Right lobe of liver (tissue), 6 donors: ENCODE results near the gene EEIG1. TPM values are rescaled to one million over a fixed set of nuclear protein-coding genes. Genes with fewer than 3 reads are reported as not detected.

Experiments
- ATAC-seq, 4 donors: fragments of 200-7000 bp; cut with Tn5 transposase; one replicate each; pipeline ENCODE4 v1.9.1; 2020; ENCODE audit warnings: mild to moderate bottlenecking in 4 of 4, moderate library complexity in 4 of 4
- DNase-seq, 3 donors: peaks; one replicate each; pipeline ENCODE4 v3.0.0-alpha.2; 2020
- H3K27ac ChIP-seq, 3 donors: fragments of 200-600 bp; one replicate each; pipeline ENCODE4 v1.8.0; 2022
- H3K27me3 ChIP-seq, 2 donors: fragments of 200-600 bp; one replicate each; pipeline ENCODE4 v1.8.0; 2022
- H3K36me3 ChIP-seq, 4 donors: fragments of 200-600 bp; sonication (generic) in 1 of 4; one replicate each; pipeline versions ENCODE4 v1.5.1 to v1.8.0; 2017 to 2022; ENCODE audit warnings: control low read depth in 1 of 4
- H3K4me1 ChIP-seq, 4 donors: fragments of 200-600 bp; sonication (generic) in 1 of 4; one replicate each; pipeline versions ENCODE4 v1.5.1 to v1.8.0; 2017 to 2022; ENCODE audit warnings: control low read depth in 1 of 4
- H3K4me3 ChIP-seq, 3 donors: fragments of 200-600 bp; one replicate each; pipeline ENCODE4 v1.8.0; 2022
- H3K9me3 ChIP-seq, 4 donors: fragments of 200-600 bp; sonication (generic) in 1 of 4; one replicate each; pipeline versions ENCODE4 v1.5.1 to v1.8.0; 2017 to 2022; ENCODE audit warnings: control low read depth in 1 of 4
- CTCF ChIP-seq, 4 donors: fragments of 200-600 bp in 3 of 4; fragments of 450-650 bp in 1 of 4; IDR thresholded peaks; one replicate each; pipeline versions ENCODE4 v1.5.1 to v1.8.0; 2016 to 2022; ENCODE audit warnings: antibody characterized with exemption in 4 of 4, mild to moderate bottlenecking in 2 of 4
- POLR2A ChIP-seq: fragments of 450-650 bp; IDR thresholded peaks from one replicate; pipeline ENCODE4 v1.6.1; 2017; ENCODE audit warnings: antibody characterized with exemption, mild to moderate bottlenecking
- WGBS: methylation state at CpG from one replicate; pipeline ENCODE4 v1.1.6; 2018; ENCODE audit warnings: low coverage, low lambda C conversion rate; ENCODE audit not compliant: insufficient coverage; ENCODE audit errors: missing lambda C conversion rate; 5-methylcytosine and 5-hydroxymethylcytosine counted together
- intact Hi-C, 2 donors: fragments of 100-400 bp; cut with DNase I; formaldehyde crosslinking; loops; one replicate each; pipeline versions ENCODE4 v1.11.2 to v1.14.1; 2022
- long read RNA-seq: library from polyadenylated mRNA; unstranded; transcript quantifications from one replicate; pipeline ENCODE4 v2.0.0, GENCODE V29; 2019
- total RNA-seq, 6 experiments: library from RNA; depleted of rRNA in 2 of 6; stranded (reverse); fragments of >200 nt in 2 of 6; fragmentation: NEBNext Ultra II Directional in 3 of 6; extraction: Animal tissue kit (Norgen Biotek cat#: 25700) in 3 of 6; gene quantifications; one replicate each; pipeline versions ENCODE4 v1.1.0 to v1.2.4, GENCODE V29; 2016 to 2023
- donor health status: DM: no; HTN: yes; CAD: no.
- donor health status: DM: no; HTN: no; CAD: no.
- donor health status: DM: no; HTN: no; CAD: no.
- donor health status: DM: no; HTN: yes; CAD: no.
- donor health status: DM: no; HTN: yes; CAD: no.

The EEIG1 gene
- 10 to 100 TPM in 5 of 6 experiments, 1 to 10 TPM in 1; 9.7 to 54.1 (median 23.6) TPM for total RNA-seq
- long read RNA-seq, partial matches to known transcripts = 0 of 2 reads
- long read RNA-seq, other reads (novel, unspliced or antisense) = 2 of 2 reads

GRCh38 chr9:127980706-127981558, at the start of gene EEIG1:
EEIG1 (minus strand) TSS chr9:127980989; CDS start chr9:127980137, 852 bp downstream.
- intact Hi-C loops = loop anchor here in 1 of 2 donors (10.0 kb wide), 1 partner anchor 124 kb away; no protein-coding TSS in a partner anchor
- Histone ChIP-seq H3K36me3 (no peaks in the 10 kb centered on the region), H3K9me3 (no peaks in the 10 kb centered on the region), H3K27me3 (no peaks in the 10 kb centered on the region), H3K4me3 (peak within 1 kb of the TSS; percentile 86 to 100 (median 86)), H3K27ac (peak within 1 kb of the TSS; percentile 65 to 80 (median 75)), H3K4me1 (peaks cover 0 to 39% (median 9%) of the 10 kb centered on the region in 4 donors)
- 0% methylated on average over 21 of the region's 93 CpGs for WGBS
- peak; percentile 93 for TF ChIP-seq POLR2A
- TF ChIP-seq CTCF (IDR thresholded peaks at IDR 0.05) = no peak
- ATAC-seq (peak; percentile 83 to 92 (median 86)), DNase-seq (peak; percentile 97 to 98 (median 97))

- ATAC-seq (no peak), DNase-seq (no peak)
- H3K27me3 ChIP-seq = no peaks in the 10 kb centered on the region
- WGBS = 68% methylated on average over 2 of the region's 4 CpGs
- H3K36me3 ChIP-seq = no peaks in the 10 kb centered on the region
- no peaks in the 10 kb centered on the region for H3K9me3 ChIP-seq
- H3K4me1 ChIP-seq = peaks cover 0 to 2% (median 0%) of the 10 kb centered on the region in 4 donors
- TF ChIP-seq POLR2A (no peak), CTCF (IDR thresholded peaks at IDR 0.05) (no peak)
- intact Hi-C loops = no loop called here
- no peak overlapping the region for H3K27ac ChIP-seq
- H3K4me3 ChIP-seq = no peak overlapping the region
Observed at GRCh38 chr9:128027705-128028104, 46.9 kb upstream of the EEIG1 start.

GRCh38 chr9:128026773-128027541, 46.2 kb upstream of the EEIG1 start:
- Histone ChIP-seq H3K36me3 (no peaks in the 10 kb centered on the region), H3K27me3 (no peaks in the 10 kb centered on the region), H3K4me3 (no peak overlapping the region), H3K9me3 (no peaks in the 10 kb centered on the region), H3K4me1 (peaks cover 0 to 6% (median 0%) of the 10 kb centered on the region in 4 donors), H3K27ac (peak overlapping the region; percentile 4 to 32 (median 24))
- intact Hi-C loops = no loop called here
- no peak for TF ChIP-seq CTCF (IDR thresholded peaks at IDR 0.05)
- no peak for TF ChIP-seq POLR2A
- ATAC-seq = peak in 3 of 4 donors; percentile 20 to 29 (median 27)
- no peak for DNase-seq
- 36% methylated on average over 5 of the region's 11 CpGs for WGBS

- H3K4me1 ChIP-seq = peaks cover 0 to 6% (median 0%) of the 10 kb centered on the region in 4 donors
- ATAC-seq (peak in 2 of 4 donors; percentile 19 to 40), DNase-seq (no peak)
- TF ChIP-seq CTCF (IDR thresholded peaks at IDR 0.05) = no peak
- TF ChIP-seq POLR2A = no peak
- intact Hi-C loops = no loop called here
- H3K27ac ChIP-seq = peak overlapping the region; percentile 4 to 32 (median 24)
- 57% methylated on average over 8 of the region's 12 CpGs for WGBS
- H3K4me3 ChIP-seq = no peak overlapping the region
- no peaks in the 10 kb centered on the region for H3K36me3 ChIP-seq
- no peaks in the 10 kb centered on the region for H3K9me3 ChIP-seq
- H3K27me3 ChIP-seq = no peaks in the 10 kb centered on the region
Observed at GRCh38 chr9:128026255-128026772, 45.5 kb upstream of the EEIG1 start.
